Measurements from ENCODE around the gene ZFP36L1. TPM values are rescaled to one million over a fixed set of nuclear protein-coding genes. Genes with fewer than 3 reads are reported as not detected.

ZFP36L1 gene
- total RNA-seq, 1 donor: 53.8 TPM

DNA sequence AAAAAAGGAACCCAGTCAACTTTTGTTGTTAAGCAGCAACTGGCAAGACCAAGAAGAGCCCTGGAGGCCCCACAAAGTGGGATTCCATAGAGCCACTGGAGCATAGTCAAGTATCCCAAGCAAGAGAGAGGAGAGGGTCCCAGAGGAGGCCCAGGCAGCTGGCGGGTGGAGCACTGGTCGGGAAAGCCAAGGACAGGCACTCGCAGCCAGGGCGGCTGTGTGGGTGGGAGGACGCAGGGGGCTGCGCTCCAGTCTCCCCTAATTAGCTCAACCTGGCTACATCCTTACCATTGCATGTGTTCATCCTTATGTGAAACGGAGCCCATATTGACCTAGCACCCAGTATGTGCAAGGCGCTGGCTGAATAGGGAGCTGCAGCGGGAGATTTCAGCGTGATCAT, 18.3 kb upstream of the ZFP36L1 start:
- H3K4me3 ChIP-seq (ENCODE audit: low read depth, low read length): no peak overlapping the region
- TF ChIP-seq CTCF (IDR thresholded peaks at IDR 0.05; ENCODE audit: insufficient read depth, low read length): no peak
- no peak for DNase-seq (ENCODE audit: low read depth)

DNA sequence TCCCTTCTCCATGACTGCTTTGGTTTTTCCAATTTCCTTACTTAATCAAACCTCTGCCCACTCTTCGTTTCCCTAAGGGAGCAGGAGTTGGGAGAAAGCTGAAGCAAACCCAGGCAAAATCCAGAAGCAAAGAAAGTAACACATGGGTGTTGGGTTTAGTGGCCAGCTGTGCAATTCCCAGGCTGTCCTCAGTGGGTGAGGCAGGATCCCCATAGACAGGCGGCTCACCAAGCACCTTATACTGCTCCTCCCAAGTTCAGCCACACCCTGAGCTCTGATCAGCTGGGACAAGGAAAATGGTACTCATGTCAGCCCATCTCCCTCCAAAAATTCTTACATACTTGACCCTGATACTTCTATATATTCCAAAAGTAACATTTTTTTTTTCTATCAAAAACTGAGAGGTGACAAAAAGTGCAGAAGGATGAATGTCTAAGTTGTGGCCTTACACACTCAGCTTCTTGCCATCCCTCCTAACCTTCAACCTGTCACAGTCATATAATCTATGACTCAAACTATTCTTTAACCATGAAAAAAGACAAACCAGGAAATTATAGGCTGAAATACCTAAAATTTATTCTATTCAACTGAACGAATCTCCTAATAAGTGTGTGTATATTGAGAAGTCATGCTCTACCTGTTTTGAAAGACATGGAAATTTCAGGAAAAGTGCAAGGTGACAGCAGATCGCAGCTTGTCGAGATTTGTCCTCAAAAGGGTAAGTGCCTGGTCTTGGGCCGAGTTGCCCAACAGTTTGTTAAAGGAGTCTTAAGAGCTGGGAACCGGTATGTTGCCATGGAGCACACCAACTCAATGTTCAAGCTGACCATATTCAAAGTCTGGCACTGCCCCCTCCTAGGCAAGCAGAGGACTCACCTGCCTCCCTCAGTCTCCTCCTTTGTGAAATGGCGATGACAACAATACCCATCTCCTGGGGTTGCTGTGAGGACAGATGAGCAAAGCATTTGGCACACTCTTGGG, 17.6 kb upstream of the ZFP36L1 start:
- no peak overlapping the region for H3K4me3 ChIP-seq (ENCODE audit: low read depth, low read length)
- no peak for TF ChIP-seq CTCF (IDR thresholded peaks at IDR 0.05; ENCODE audit: insufficient read depth, low read length)
- DNase-seq (ENCODE audit: low read depth): no peak

DNA sequence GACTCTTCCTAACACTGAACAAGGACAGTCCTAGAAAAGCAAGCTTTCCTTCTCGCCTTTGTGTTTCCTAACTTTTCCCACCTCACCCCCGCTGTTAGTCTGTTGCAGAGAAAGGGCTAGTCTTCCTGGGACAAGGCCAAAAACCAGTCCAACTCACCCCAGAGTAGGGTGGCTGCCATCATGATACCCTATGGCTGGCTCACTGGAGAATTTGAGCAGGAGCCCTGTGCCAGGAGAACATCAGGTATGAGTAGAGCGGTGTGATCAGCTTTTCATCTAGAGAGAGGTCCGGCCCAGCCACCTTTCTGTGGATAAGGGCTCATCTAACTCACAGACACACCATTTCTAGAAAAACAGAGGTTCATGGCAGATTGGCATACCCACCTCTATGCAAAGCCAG, 16.7 kb upstream of the ZFP36L1 start:
- DNase-seq (ENCODE audit: low read depth): no peak
- no peak overlapping the region for H3K4me3 ChIP-seq (ENCODE audit: low read depth, low read length)
- TF ChIP-seq CTCF (IDR thresholded peaks at IDR 0.05; ENCODE audit: insufficient read depth, low read length): no peak

GRCh38 chr14:68808696-68809480, 16.0 kb upstream of the ZFP36L1 start:
- H3K4me3 ChIP-seq (ENCODE audit: low read depth, low read length): no peak overlapping the region
- DNase-seq (ENCODE audit: low read depth): no peak
- no peak for TF ChIP-seq CTCF (IDR thresholded peaks at IDR 0.05; ENCODE audit: insufficient read depth, low read length)

- DNase-seq (ENCODE audit: low read depth): no peak
- H3K4me3 ChIP-seq (ENCODE audit: low read depth, low read length): no peak overlapping the region
- TF ChIP-seq CTCF (IDR thresholded peaks at IDR 0.05; ENCODE audit: insufficient read depth, low read length): no peak
Observed at GRCh38 chr14:68807987-68808386, 15.1 kb upstream of the ZFP36L1 start.

GRCh38 chr14:68807148-68807600, 14.3 kb upstream of the ZFP36L1 start:
- DNase-seq (ENCODE audit: low read depth): peak; percentile 82
- no peak overlapping the region for H3K4me3 ChIP-seq (ENCODE audit: low read depth, low read length)
- TF ChIP-seq CTCF (IDR thresholded peaks at IDR 0.05; ENCODE audit: insufficient read depth, low read length): no peak

Measured in fibroblast of the aortic adventitia (primary cell).